A673 (cell line): ENCODE measurements around the gene RBM15. TPM values are rescaled to one million over a fixed set of nuclear protein-coding genes. Genes with fewer than 3 reads are reported as not detected.

Source experiments
- BruUV-seq: library from RNA; stranded (reverse); fragments of 400-500 nt; replicated peaks from 2 replicates; lab custom pipeline; 2021; lab: Mats Ljungman, UMichigan
- CTCF ChIA-PET: fragments of 300-600 bp; sonication (Branson Sonifier 250); formaldehyde crosslinking; loops from one replicate; lab custom pipeline; 2022; ENCODE audit warnings: antibody characterized with exemption; lab: Charles Lee
- POLR2A ChIA-PET: fragments of 300-600 bp; sonication (Branson Sonifier 250); formaldehyde crosslinking; loops from one replicate; lab custom pipeline; 2022; ENCODE audit warnings: antibody characterized with exemption; ENCODE audit not compliant: low non-redundant PET; lab: Charles Lee
- DNase-seq: peaks from one replicate; pipeline ENCODE4 v3.0.0-alpha.2; 2015; ENCODE audit warnings: low spot score
- H3K27ac ChIP-seq: fragments of 200-600 bp; sonication (generic); 2 replicates; pipeline ENCODE4 v1.5.1; 2016; ENCODE audit warnings: mixed run types, low read depth, mild to moderate bottlenecking, mixed read lengths, antibody characterized with exemption, low read length; ENCODE audit not compliant: poor library complexity, severe bottlenecking
- H3K27me3 ChIP-seq: fragments of 200-600 bp; sonication (generic); replicated peaks from 2 replicates; pipeline ENCODE4 v1.6.1; 2017; ENCODE audit warnings: mixed run types, low read depth, mild to moderate bottlenecking, mixed read lengths, antibody characterized with exemption, low read length; ENCODE audit not compliant: insufficient read depth, poor library complexity
- H3K36me3 ChIP-seq: fragments of 200-600 bp; sonication (generic); 2 replicates; pipeline ENCODE4 v1.6.1; 2016; ENCODE audit warnings: mixed run types, mild to moderate bottlenecking, mixed read lengths, antibody characterized with exemption, low read length; ENCODE audit not compliant: insufficient read depth, poor library complexity, severe bottlenecking
- H3K4me1 ChIP-seq: fragments of 200-600 bp; sonication (generic); 2 replicates; pipeline ENCODE4 v1.6.1; 2017; ENCODE audit warnings: mixed run types, mild to moderate bottlenecking, mixed read lengths, antibody characterized with exemption, low read length; ENCODE audit not compliant: insufficient read depth, poor library complexity, severe bottlenecking
- H3K4me3 ChIP-seq: fragments of 200-600 bp; sonication (generic); 2 replicates; pipeline ENCODE4 v1.5.1; 2016; ENCODE audit warnings: low read depth, mixed run types, mild to moderate bottlenecking, mixed read lengths, low read length; ENCODE audit not compliant: poor library complexity, severe bottlenecking
- H3K9me3 ChIP-seq: fragments of 200-600 bp; sonication (generic); 2 replicates; pipeline ENCODE4 v1.6.1; 2016; ENCODE audit warnings: mixed run types, low read depth, mild to moderate bottlenecking, mixed read lengths, antibody characterized with exemption, low read length; ENCODE audit not compliant: poor library complexity, severe bottlenecking
- CTCF ChIP-seq: fragments of 300-800, 200-600 bp; sonication (generic); conservative IDR thresholded peaks from 2 replicates; pipeline ENCODE4 v1.5.1; 2017; ENCODE audit warnings: low read depth, mild to moderate bottlenecking, antibody characterized with exemption, low read length, moderate library complexity, mixed read lengths
- EZH2 ChIP-seq: fragments of 200-600 bp; sonication (generic); IDR thresholded peaks from 2 replicates; pipeline ENCODE4 v1.6.1; 2017; ENCODE audit warnings: borderline replicate concordance, low read depth, mild to moderate bottlenecking, mixed read lengths, antibody characterized with exemption, low read length; ENCODE audit not compliant: poor library complexity, severe bottlenecking
- intact Hi-C: fragments of 100-400 bp; cut with micrococcal nuclease; formaldehyde crosslinking; loops from one replicate; pipeline ENCODE4 v1.10.0; 2022; ENCODE audit not compliant: unreplicated experiment
- total RNA-seq: library from RNA; stranded (reverse); gene quantifications from 2 replicates; pipeline ENCODE4 v1.2.3, GENCODE V29; 2021

RBM15 gene
- total RNA-seq, 1 experiment from 2014 or later, result 60.3 TPM

- peaks cover 57% of the 10 kb centered on the region for H3K36me3 ChIP-seq
- H3K27ac ChIP-seq, result no peak overlapping the region
- peaks cover 6% of the 10 kb centered on the region for H3K4me1 ChIP-seq
- ChIA-PET CTCF (no interaction called here), POLR2A (no interaction called here)
- no peaks in the 10 kb centered on the region for H3K27me3 ChIP-seq
- H3K4me3 ChIP-seq, result no peak overlapping the region
- BruUV-seq, result no TSS peak
- no peaks in the 10 kb centered on the region for H3K9me3 ChIP-seq
- TF ChIP-seq EZH2, result no peak
- TF ChIP-seq CTCF, result no peak
- DNase-seq, result no peak
- intact Hi-C loops, result no loop called here
These were observed 21.3 kb downstream of the RBM15 start for GRCh38 chr1:110360431-110360830.

GRCh38 chr1:110361856-110362255, 22.7 kb downstream of the RBM15 start:
- H3K4me1 ChIP-seq, result no peaks in the 10 kb centered on the region
- no TSS peak for BruUV-seq
- DNase-seq, result no peak
- H3K9me3 ChIP-seq, result no peaks in the 10 kb centered on the region
- CTCF ChIA-PET, result no interaction called here
- H3K27me3 ChIP-seq, result no peaks in the 10 kb centered on the region
- no peak for TF ChIP-seq CTCF
- TF ChIP-seq EZH2, result no peak
- intact Hi-C loops, result no loop called here
- peaks cover 53% of the 10 kb centered on the region for H3K36me3 ChIP-seq
- no peak overlapping the region for H3K4me3 ChIP-seq
- POLR2A ChIA-PET, result no interaction called here
- no peak overlapping the region for H3K27ac ChIP-seq

GRCh38 chr1:110364221-110364620, 25.0 kb downstream of the RBM15 start:
- no TSS peak for BruUV-seq
- ChIA-PET POLR2A (no interaction called here), CTCF (no interaction called here)

More at GRCh38 chr1:110364221-110364620, 25.0 kb downstream of the RBM15 start:
- no peak overlapping the region for H3K4me3 ChIP-seq
- no peak overlapping the region for H3K27ac ChIP-seq
- H3K9me3 ChIP-seq, result no peaks in the 10 kb centered on the region
- DNase-seq, result no peak
- no peaks in the 10 kb centered on the region for H3K27me3 ChIP-seq
- intact Hi-C loops, result no loop called here
- TF ChIP-seq EZH2 (no peak), CTCF (no peak)
- H3K4me1 ChIP-seq, result no peaks in the 10 kb centered on the region
- peaks cover 33% of the 10 kb centered on the region for H3K36me3 ChIP-seq
